Hepatocyte (in vitro differentiated cells): ENCODE measurements around the gene IRF2BPL. TPM values are rescaled to one million over a fixed set of nuclear protein-coding genes. Genes with fewer than 3 reads are reported as not detected.
A peak's percentile ranks its signal among the peaks of the same experiment; 100 is the strongest.

Experiments
- DNase-seq: peaks from one replicate; pipeline ENCODE4 v3.0.0-alpha.2; 2016; ENCODE audit warnings: low spot score
- H2AFZ ChIP-seq: fragments of 200-600 bp; sonication (generic); 2 replicates; pipeline ENCODE4 v1.6.0; 2016; ENCODE audit warnings: antibody characterized with exemption, mild to moderate bottlenecking
- H3K27ac ChIP-seq: fragments of 200-600 bp; sonication (generic); 2 replicates; pipeline ENCODE4 v1.5.1; 2016; ENCODE audit warnings: mild to moderate bottlenecking
- H3K27me3 ChIP-seq: fragments of 200-600 bp; sonication (generic); 2 replicates; pipeline ENCODE4 v1.6.1; 2016
- H3K36me3 ChIP-seq: fragments of 200-600 bp; sonication (generic); replicated peaks from 2 replicates; pipeline ENCODE4 v1.5.1; 2016; ENCODE audit warnings: low read depth; ENCODE audit not compliant: insufficient read depth
- H3K4me1 ChIP-seq: fragments of 200-600 bp; sonication (generic); 2 replicates; pipeline ENCODE4 v1.5.1; 2016; ENCODE audit warnings: mild to moderate bottlenecking, moderate library complexity; ENCODE audit not compliant: insufficient read depth
- H3K4me2 ChIP-seq: fragments of 200-600 bp; sonication (generic); 2 replicates; pipeline ENCODE4 v1.6.0; 2016
- H3K4me3 ChIP-seq: fragments of 200-600 bp; sonication (generic); 2 replicates; pipeline ENCODE4 v1.5.1; 2016; ENCODE audit warnings: mild to moderate bottlenecking
- H3K79me2 ChIP-seq: fragments of 200-600 bp; sonication (generic); 2 replicates; pipeline ENCODE4 v1.6.0; 2017; ENCODE audit warnings: mild to moderate bottlenecking
- H3K9me2 ChIP-seq: fragments of 200-600 bp; sonication (generic); replicated peaks from 2 replicates; pipeline ENCODE4 v1.6.0; 2017; ENCODE audit warnings: mild to moderate bottlenecking; ENCODE audit not compliant: insufficient read depth
- H3K9me3 ChIP-seq: fragments of 200-600 bp; sonication (generic); 2 replicates; pipeline ENCODE4 v1.5.1; 2016; ENCODE audit warnings: low read depth, mild to moderate bottlenecking
- H4K20me1 ChIP-seq: fragments of 200-600 bp; sonication (generic); 2 replicates; pipeline ENCODE4 v1.6.0; 2016; ENCODE audit warnings: mild to moderate bottlenecking; ENCODE audit not compliant: insufficient read depth, poor library complexity, severe bottlenecking
- EZH2 ChIP-seq: fragments of 200-600 bp; sonication (generic); IDR thresholded peaks from 2 replicates; pipeline ENCODE4 v1.6.1; 2016; ENCODE audit warnings: antibody characterized with exemption, mild to moderate bottlenecking, borderline replicate concordance
- EZH2phosphoT487 ChIP-seq: fragments of 200-600 bp; sonication (generic); IDR thresholded peaks from one replicate; pipeline ENCODE4 v1.6.1; 2018; ENCODE audit warnings: antibody characterized with exemption, mild to moderate bottlenecking, low read depth, moderate library complexity; ENCODE audit not compliant: unreplicated experiment, severe bottlenecking
- WGBS: methylation state at CpG from one replicate; pipeline ENCODE4 v1.1.6; 2016; ENCODE audit warnings: low lambda C conversion rate; ENCODE audit errors: missing lambda C conversion rate; 5-methylcytosine and 5-hydroxymethylcytosine counted together
- polyA plus RNA-seq: library from polyadenylated mRNA; unstranded; fragments of >200 nt; fragmentation: Nextera tagmentation; extraction: Ambion mirVana; gene quantifications from 2 replicates; pipeline ENCODE4 v1.2.1, GENCODE V29; 2016
- total RNA-seq: library from RNA; depleted of rRNA; stranded (reverse); fragments of >200 nt; gene quantifications from 2 replicates; pipeline ENCODE4 v1.2.3, GENCODE V29; 2014
- TF ChIP-seq, protein P1 (sequence below): fragments of 200-600 bp; sonication (generic); IDR thresholded peaks from 2 replicates; pipeline ENCODE4 v1.5.1; 2016; ENCODE audit warnings: antibody characterized with exemption, mild to moderate bottlenecking; ENCODE audit not compliant: poor library complexity

IRF2BPL gene
- total and polyA plus RNA-seq, 2 experiments from 2014 or later: 34.5 to 52.1 TPM

DNA sequence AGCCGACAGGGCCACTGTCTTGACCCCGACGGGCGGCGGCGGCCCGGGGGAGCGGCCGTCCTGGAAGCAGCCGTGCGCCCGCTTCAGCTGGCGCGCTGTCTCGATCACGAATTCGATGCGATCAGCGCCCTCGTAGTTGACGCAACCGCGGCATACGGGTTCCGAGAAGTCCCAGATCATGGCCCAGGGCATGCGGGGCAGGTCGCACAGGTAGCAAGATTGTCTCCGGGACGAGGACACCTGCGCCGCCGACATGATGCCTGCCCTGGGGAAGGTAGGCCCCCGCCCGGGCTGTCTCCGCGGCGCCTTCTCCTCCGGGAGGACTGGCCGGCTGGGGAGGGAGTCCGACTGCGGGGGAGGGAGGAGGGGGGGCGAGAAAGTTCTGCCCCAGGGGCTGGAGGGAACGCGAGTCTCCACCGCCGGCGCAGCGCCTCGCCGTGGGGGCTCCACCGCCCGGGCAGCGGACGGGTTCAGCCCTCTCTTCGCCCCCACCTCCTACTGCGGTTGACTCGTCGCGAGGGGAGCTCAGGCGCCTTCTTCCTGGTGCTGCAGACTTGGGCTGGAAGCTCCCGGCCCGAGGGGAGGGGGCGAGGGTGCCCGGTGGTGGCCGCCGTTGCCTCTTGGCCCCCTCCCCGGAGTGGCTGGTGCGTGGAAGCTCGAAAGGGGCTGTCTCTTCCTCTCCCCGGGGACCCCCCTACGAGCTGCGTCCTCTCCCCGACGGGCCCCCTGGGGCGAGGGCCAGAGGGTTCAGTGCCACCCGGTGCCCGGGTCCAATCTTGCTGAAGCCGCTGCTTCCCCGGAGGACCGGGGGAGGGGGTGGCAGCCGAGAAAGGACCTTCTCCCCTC, 747 bp downstream of the IRF2BPL start:
- Histone ChIP-seq H3K27ac (peak overlapping the region; percentile 100), H3K4me2 (peak overlapping the region; percentile 93), H4K20me1 (peaks cover 25% of the 10 kb centered on the region), H2AFZ (no peak overlapping the region), H3K79me2 (peaks cover 52% of the 10 kb centered on the region), H3K9me3 (no peaks in the 10 kb centered on the region), H3K27me3 (no peaks in the 10 kb centered on the region), H3K36me3 (no peaks in the 10 kb centered on the region), H3K4me3 (peak overlapping the region; percentile 86), H3K4me1 (peaks cover 54% of the 10 kb centered on the region), H3K9me2 (no peaks in the 10 kb centered on the region)
- DNase-seq: peak; percentile 87
- TF ChIP-seq, protein P1, sequence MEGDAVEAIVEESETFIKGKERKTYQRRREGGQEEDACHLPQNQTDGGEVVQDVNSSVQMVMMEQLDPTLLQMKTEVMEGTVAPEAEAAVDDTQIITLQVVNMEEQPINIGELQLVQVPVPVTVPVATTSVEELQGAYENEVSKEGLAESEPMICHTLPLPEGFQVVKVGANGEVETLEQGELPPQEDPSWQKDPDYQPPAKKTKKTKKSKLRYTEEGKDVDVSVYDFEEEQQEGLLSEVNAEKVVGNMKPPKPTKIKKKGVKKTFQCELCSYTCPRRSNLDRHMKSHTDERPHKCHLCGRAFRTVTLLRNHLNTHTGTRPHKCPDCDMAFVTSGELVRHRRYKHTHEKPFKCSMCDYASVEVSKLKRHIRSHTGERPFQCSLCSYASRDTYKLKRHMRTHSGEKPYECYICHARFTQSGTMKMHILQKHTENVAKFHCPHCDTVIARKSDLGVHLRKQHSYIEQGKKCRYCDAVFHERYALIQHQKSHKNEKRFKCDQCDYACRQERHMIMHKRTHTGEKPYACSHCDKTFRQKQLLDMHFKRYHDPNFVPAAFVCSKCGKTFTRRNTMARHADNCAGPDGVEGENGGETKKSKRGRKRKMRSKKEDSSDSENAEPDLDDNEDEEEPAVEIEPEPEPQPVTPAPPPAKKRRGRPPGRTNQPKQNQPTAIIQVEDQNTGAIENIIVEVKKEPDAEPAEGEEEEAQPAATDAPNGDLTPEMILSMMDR: peak; percentile 26
- TF ChIP-seq EZH2phosphoT487: no peak
- WGBS: under 1% methylated on average over 35 of the region's 81 CpGs

DNA sequence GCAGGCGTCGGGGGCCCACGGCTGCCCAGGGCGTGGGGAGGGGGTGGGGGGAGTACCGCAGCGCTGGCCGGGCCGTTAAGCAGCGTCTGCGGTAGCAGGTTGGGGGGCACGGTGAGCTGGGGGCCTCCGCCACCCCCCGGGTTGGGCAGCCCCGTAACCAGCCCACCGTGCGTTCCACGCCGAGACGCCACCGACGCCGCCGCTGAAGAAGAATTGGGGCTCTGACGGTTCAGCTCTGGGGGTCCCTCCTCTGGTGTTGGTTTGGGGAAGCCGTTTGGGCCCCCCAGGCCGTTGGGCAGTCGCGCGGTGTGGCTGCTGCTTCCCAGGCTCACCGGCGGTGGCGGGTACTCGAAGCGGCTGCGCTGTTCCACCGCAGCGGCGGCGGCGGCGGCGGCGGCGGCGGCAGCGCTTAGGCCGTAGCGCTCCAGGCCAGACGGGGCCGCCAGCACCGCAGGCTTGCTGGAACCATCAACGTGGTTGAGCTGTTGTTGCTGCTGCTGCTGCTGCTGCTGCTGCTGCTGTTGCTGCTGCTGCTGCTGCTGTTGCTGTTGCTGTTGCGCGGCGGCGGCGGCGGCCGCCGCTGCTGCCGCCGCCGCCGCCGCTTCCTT, 1.5 kb downstream of the IRF2BPL start:
- H3K9me2 ChIP-seq: no peaks in the 10 kb centered on the region
- no peaks in the 10 kb centered on the region for H3K36me3 ChIP-seq
- H3K4me2 ChIP-seq: peak overlapping the region; percentile 93
- 2% methylated on average over 31 of the region's 65 CpGs for WGBS
- TF ChIP-seq, protein P1: no peak
- TF ChIP-seq EZH2: no peak
- TF ChIP-seq EZH2phosphoT487: no peak
- peak overlapping the region; percentile 86 for H3K4me3 ChIP-seq
- H3K9me3 ChIP-seq: no peaks in the 10 kb centered on the region
- H3K27me3 ChIP-seq: no peaks in the 10 kb centered on the region
- H3K4me1 ChIP-seq: peaks cover 54% of the 10 kb centered on the region
- peaks cover 25% of the 10 kb centered on the region for H4K20me1 ChIP-seq
- no peak overlapping the region for H2AFZ ChIP-seq
- H3K79me2 ChIP-seq: peaks cover 52% of the 10 kb centered on the region
- peak overlapping the region; percentile 100 for H3K27ac ChIP-seq
- peak; percentile 74 for DNase-seq

DNA sequence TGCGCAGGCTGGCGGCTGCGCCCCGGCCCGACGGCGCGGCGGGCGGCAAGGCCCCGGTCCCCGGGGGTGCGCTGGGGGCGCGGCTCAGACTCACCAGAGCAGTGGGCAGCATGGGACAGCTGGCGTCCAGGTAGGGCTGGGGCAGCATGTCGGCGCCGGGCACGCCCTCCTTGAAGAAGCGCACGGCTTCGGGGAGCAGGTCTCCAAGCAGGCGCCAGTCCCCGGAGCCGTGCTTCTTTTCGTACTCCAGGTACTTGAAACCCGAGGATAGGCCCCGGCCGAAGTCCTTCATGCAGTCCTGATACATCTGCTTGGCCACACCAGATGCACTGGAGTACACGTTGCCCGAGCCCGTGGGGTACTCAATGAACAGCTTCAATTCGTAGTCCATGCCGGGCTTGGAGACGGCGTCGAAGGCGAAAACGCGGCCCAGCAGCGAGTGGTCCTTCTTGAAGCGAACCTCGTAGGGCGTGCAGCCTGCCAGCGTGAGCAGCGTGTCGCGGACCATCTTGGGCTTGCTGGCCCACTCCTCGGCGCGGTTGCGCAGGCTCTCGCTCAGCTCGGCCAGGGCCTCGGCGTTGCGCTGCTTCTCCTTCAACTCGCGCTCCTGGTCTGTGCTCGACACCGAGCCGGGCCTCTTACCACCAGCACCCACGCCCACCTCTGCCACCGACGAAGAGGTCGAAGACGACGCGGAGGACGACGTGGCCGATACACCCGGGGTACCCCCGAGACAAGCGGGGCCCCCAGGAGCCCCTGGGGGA, 2.2 kb downstream of the IRF2BPL start:
- peaks cover 25% of the 10 kb centered on the region for H4K20me1 ChIP-seq
- H3K9me2 ChIP-seq: no peaks in the 10 kb centered on the region
- H3K4me1 ChIP-seq: peaks cover 50% of the 10 kb centered on the region
- H3K4me2 ChIP-seq: peak overlapping the region; percentile 93
- H3K27me3 ChIP-seq: no peaks in the 10 kb centered on the region
- peak overlapping the region; percentile 86 for H3K4me3 ChIP-seq
- no peaks in the 10 kb centered on the region for H3K36me3 ChIP-seq
- 9% methylated on average over 61 of the region's 76 CpGs for WGBS
- H3K79me2 ChIP-seq: peaks cover 58% of the 10 kb centered on the region
- H3K27ac ChIP-seq: peak overlapping the region; percentile 100
- no peaks in the 10 kb centered on the region for H3K9me3 ChIP-seq
- peak; percentile 60 for DNase-seq
- TF ChIP-seq EZH2phosphoT487 (no peak), EZH2 (no peak)
- TF ChIP-seq, protein P1: no peak
- H2AFZ ChIP-seq: no peak overlapping the region
